GM12891 (cell line): ENCODE data around the gene LY6G6C.

Experiments used
- POLR2A ChIP-seq: IDR thresholded peaks from 2 replicates; pipeline ENCODE4 v1.6.1; 2011; ENCODE audit warnings: low read depth, low read length, control low read depth
- POLR2AphosphoS5 ChIP-seq: IDR thresholded peaks from 2 replicates; pipeline ENCODE4 v1.6.1; 2011; ENCODE audit warnings: low read depth, low read length, control low read depth
- POU2F2 ChIP-seq: IDR thresholded peaks from 2 replicates; pipeline ENCODE4 v1.6.1; 2011; ENCODE audit warnings: low read depth, mild to moderate bottlenecking, control low read depth, low read length, moderate library complexity
- TAF1 ChIP-seq: IDR thresholded peaks from 2 replicates; pipeline ENCODE4 v1.6.1; 2011; ENCODE audit warnings: low read depth, low read length, control low read depth

DNA sequence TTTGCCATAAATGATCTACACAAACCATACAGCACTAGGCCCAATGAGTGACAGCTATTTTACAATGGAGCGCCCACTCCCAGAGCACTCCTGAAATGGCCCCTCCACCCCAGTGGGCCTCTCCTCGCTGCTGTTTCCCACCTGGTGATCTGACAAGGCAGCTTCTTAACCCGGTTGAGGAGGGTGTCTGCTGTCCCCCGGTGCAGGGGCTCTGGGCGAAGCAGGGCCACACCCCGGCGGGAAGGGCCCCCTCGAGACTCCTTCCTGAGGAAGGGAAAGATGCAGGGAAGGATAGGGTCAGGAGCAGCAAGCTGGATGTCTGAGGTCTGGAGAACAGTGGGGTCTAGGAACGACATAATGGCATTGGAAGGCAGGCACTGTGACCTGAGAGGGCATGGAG lies 28.7 kb downstream of the LY6G6C start:
- TF ChIP-seq POLR2A (no peak), TAF1 (no peak), POLR2AphosphoS5 (no peak), POU2F2 (no peak)
